ENCODE data around the gene DCAF5.
A peak's percentile ranks its signal among the peaks of the same experiment; 100 is the strongest.
"Not testable (repeated sequence)": the region's sequence is repeated elsewhere in the genome, so short reads cannot be mapped to it uniquely, and the experiment has no call there.

The DCAF5 gene

DNA sequence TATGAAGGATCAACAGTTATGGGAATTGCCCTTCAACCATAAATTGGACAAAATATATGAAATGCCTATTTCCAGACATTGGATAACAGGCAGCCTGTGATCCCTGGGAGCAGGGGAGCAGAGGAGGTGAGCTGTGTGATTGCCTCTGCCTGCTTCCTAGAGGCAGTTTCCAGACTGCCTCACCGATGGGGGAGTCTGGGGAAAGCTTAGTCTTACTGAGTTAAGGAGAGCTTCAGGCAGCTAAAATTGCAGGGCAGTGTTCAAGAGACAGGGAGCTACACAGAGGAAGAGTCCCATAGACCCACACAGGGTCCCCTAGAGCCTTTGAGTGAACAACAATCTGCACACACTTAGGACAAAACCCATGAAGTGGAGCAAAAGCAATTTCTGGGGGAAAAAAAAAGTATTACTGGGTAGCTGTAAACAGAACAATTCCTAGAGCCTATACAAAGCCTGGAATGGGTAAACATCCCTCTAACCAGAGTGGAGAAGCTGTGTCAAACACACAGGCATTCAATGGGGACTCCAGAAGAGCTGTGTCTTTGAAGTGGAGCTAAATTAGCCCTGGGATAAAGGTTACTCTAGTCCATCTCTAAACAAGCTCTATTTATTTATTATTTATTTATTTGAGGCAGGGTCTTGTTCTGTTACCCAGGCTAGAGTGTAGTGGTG is 125.5 kb downstream of the DCAF5 start:
- H3K36me3 Mint-ChIP-seq (ENCODE audit: low read depth), result no peaks in the 10 kb centered on the region

DNA sequence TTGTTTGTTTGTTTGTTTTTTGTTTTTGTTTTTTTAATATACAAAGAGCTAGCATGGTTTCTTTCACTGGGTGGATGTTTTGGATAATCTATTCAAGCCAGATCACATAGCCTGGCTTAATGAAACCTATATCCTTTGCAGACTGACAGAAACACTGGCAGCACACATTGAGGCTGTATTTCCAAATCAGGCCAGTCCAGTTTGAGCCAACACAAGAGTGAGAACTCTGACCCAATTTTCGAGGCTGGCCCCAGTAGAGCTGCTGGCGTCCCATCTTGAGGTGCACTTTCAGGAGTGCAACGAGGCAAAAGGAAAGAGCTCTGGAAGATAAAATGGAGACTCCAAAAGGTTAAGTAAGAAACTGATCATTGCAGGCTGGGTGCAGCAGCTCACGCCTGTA is 129.9 kb downstream of the DCAF5 start:
- Mint-ChIP-seq H3K4me1 (peaks cover 5% of the 10 kb centered on the region), H3K9me3 (no peaks in the 10 kb centered on the region), H3K27ac (no peak overlapping the region), H3K36me3 (ENCODE audit: low read depth) (no peaks in the 10 kb centered on the region), H3K27me3 (ENCODE audit: low read depth, poor library complexity) (peaks cover 10% of the 10 kb centered on the region), H3K4me3 (no peak overlapping the region)
- TF ChIP-seq, protein P1, sequence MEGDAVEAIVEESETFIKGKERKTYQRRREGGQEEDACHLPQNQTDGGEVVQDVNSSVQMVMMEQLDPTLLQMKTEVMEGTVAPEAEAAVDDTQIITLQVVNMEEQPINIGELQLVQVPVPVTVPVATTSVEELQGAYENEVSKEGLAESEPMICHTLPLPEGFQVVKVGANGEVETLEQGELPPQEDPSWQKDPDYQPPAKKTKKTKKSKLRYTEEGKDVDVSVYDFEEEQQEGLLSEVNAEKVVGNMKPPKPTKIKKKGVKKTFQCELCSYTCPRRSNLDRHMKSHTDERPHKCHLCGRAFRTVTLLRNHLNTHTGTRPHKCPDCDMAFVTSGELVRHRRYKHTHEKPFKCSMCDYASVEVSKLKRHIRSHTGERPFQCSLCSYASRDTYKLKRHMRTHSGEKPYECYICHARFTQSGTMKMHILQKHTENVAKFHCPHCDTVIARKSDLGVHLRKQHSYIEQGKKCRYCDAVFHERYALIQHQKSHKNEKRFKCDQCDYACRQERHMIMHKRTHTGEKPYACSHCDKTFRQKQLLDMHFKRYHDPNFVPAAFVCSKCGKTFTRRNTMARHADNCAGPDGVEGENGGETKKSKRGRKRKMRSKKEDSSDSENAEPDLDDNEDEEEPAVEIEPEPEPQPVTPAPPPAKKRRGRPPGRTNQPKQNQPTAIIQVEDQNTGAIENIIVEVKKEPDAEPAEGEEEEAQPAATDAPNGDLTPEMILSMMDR (IDR thresholded peaks at IDR 0.05), result no peak
- no peak for DNase-seq

More for the DNA sequence above, 125.5 kb downstream of the DCAF5 start:
- H3K4me1 Mint-ChIP-seq, result peaks cover 5% of the 10 kb centered on the region
- no peak for DNase-seq
- TF ChIP-seq, protein P1 (IDR thresholded peaks at IDR 0.05), result no peak
- H3K9me3 Mint-ChIP-seq, result peaks cover 4% of the 10 kb centered on the region
- H3K27ac Mint-ChIP-seq, result peak overlapping the region; percentile 31
- no peak overlapping the region for H3K4me3 Mint-ChIP-seq
- peaks cover 10% of the 10 kb centered on the region for H3K27me3 Mint-ChIP-seq (ENCODE audit: low read depth, poor library complexity)

DNA sequence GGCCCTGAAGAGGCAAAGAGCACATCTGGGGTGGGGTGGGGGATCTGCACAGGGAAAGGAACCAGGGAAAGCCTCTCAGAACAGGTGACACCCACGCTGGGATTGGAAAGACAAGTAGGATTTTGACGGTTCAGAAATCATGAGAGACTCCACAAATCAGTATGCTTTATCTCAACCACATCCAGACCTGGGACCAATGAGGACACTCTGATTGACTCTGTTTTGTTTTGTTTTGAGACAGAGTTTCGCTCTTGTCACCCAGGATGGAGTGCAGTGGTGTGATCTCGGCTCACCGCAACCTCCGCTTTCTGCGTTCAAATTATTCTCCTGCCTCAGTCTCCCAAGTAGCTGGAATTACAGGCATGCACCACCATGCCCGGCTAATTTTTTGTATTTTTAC is 130.8 kb downstream of the DCAF5 start:
- H3K36me3 Mint-ChIP-seq (ENCODE audit: low read depth); H3K4me3 Mint-ChIP-seq; DNase-seq; H3K9me3 Mint-ChIP-seq; H3K27me3 Mint-ChIP-seq (ENCODE audit: low read depth, poor library complexity); H3K4me1 Mint-ChIP-seq: not testable (repeated sequence)
- peak overlapping the region; percentile 62 for H3K27ac Mint-ChIP-seq

DNA sequence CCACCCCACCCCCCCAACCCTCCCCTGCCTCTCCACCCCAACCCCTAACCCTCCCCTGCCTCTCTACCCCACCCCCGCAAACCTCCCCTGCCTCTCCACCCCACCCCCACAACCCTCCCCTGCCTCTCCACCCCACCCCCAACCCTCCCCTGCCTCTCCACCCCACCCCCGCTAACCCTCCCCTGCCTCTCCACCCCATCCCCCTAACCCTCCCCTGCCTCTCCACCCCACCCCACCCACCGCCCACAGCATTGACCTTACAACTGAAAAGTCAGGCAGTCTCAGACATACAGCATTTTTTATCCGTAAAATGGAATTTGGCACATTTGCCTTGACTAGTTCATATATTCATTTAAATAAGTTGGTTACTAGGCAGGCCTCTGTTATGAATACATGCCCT is 135.2 kb downstream of the DCAF5 start:
- Mint-ChIP-seq H3K9me3 (no peaks in the 10 kb centered on the region), H3K27me3 (ENCODE audit: low read depth, poor library complexity) (peaks cover 2% of the 10 kb centered on the region), H3K27ac (no peak overlapping the region), H3K4me3 (no peak overlapping the region), H3K4me1 (peaks cover 19% of the 10 kb centered on the region), H3K36me3 (ENCODE audit: low read depth) (no peaks in the 10 kb centered on the region)
- no peak for DNase-seq
- TF ChIP-seq, protein P1 (IDR thresholded peaks at IDR 0.05), result no peak

DNA sequence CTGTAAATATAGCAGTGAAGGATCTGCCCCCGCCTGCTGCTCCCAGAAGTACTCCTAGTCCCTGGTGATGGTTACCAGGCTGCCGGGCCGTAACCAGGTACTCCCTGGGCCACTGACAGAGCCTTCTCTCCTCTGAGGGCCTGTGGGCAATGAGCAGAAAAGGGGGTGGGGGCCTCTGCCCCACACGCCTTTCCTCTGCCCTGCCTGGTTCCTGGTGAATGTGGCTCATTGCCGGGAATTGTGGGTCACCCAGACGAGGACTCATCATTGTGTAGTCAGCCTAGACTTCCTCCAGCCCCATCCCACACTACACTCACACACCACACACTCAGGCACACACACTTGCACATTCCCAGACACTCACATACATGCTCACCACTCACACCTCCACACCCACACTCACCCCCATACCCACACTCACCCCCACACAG is 138.1 kb downstream of the DCAF5 start:
- no peak for DNase-seq
- Mint-ChIP-seq H3K4me3 (no peak overlapping the region), H3K27ac (no peak overlapping the region), H3K4me1 (peaks cover 19% of the 10 kb centered on the region), H3K36me3 (ENCODE audit: low read depth) (no peaks in the 10 kb centered on the region), H3K9me3 (no peaks in the 10 kb centered on the region), H3K27me3 (ENCODE audit: low read depth, poor library complexity) (peaks cover 6% of the 10 kb centered on the region)
- TF ChIP-seq, protein P1 (IDR thresholded peaks at IDR 0.05), result no peak

DNA sequence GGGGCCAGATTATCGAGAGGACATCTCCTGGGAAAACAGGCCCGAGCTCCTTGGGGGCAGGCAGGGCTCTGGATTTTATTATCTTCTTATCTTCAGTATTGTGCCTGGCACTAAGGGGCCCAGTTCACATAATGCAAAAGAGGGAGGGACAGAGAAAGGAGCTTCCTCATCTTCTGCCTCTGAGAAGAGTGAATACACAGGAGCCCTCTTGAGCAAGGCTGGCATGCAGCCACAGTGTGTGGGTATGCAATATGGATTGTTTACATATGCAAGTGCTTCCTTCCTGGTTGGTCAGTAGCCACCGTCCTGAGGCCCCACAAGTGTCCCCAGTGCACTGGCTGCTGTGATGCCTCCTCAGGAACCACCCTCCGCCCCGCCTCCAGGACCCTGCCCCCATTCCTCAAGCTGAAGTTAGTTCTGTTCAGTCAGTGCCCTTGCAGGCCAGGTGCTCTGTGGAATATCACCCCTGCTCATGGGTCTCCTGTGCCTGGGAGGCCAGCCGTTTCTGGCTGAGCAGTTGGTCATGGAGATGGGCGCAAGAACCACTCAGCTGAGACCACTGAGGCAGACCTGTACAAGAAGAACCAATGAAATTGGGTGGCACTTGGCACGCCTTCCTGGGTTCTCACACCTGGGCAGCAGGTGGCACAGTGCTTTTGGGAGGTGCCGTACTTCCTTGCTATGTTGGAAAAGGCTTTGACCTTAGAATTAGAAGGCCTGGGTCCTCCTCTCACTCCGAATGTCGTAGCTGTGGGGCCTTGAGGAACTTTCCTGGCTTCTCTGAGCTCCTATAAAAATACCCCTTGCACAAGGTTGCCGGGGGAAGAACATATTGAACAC is 138.8 kb downstream of the DCAF5 start:
- no peaks in the 10 kb centered on the region for H3K9me3 Mint-ChIP-seq
- no peaks in the 10 kb centered on the region for H3K36me3 Mint-ChIP-seq (ENCODE audit: low read depth)
- no peak overlapping the region for H3K4me3 Mint-ChIP-seq
- H3K27ac Mint-ChIP-seq, result no peak overlapping the region
- TF ChIP-seq, protein P1 (IDR thresholded peaks at IDR 0.05), result no peak
- H3K27me3 Mint-ChIP-seq (ENCODE audit: low read depth, poor library complexity), result peaks cover 6% of the 10 kb centered on the region
- DNase-seq, result peak; percentile 31
- H3K4me1 Mint-ChIP-seq, result peaks cover 23% of the 10 kb centered on the region

Measured in nephron progenitor cell (in vitro differentiated cells).